HG02973 (cell line): ENCODE data around the gene SYCP2.
A peak's percentile ranks its signal among the peaks of the same experiment; 100 is the strongest.
"Not testable (repeated sequence)": the region's sequence is repeated elsewhere in the genome, so short reads cannot be mapped to it uniquely, and the experiment has no call there.

Experiments
- ATAC-seq: cut with Tn5 transposase; IDR thresholded peaks from one replicate; pipeline ENCODE4 v1.9.1; 2021; ENCODE audit warnings: moderate library complexity; ENCODE audit not compliant: unreplicated experiment

The SYCP2 gene

GRCh38 chr20:59933296-59933848, at the start of gene SYCP2:
Gene SYCP2 (minus strand): TSS chr20:59933637. CDS start chr20:59922413, 11,224 bp downstream.
- ATAC-seq, result peak; percentile 44

GRCh38 chr20:59983076-59983475, 49.6 kb upstream of the SYCP2 start:
- ATAC-seq, result no peak

- ATAC-seq, result no peak
Measured at GRCh38 chr20:59977086-59977485, 43.6 kb upstream of the SYCP2 start.

GRCh38 chr20:59976156-59976782, 42.8 kb upstream of the SYCP2 start:
- ATAC-seq, result no peak

- ATAC-seq, result no peak
Measured at GRCh38 chr20:59972037-59972801, 38.8 kb upstream of the SYCP2 start.

- ATAC-seq, result no peak
Measured at GRCh38 chr20:59971428-59971827, 38.0 kb upstream of the SYCP2 start.

GRCh38 chr20:59966428-59966827, 33.0 kb upstream of the SYCP2 start:
- ATAC-seq, result no peak

- ATAC-seq, result no peak
Measured at GRCh38 chr20:59962155-59962554, 28.7 kb upstream of the SYCP2 start.

- ATAC-seq, result no peak
Measured at GRCh38 chr20:59961423-59961822, 28.0 kb upstream of the SYCP2 start.

- no peak for ATAC-seq
Measured at GRCh38 chr20:59958626-59959025, 25.2 kb upstream of the SYCP2 start.

GRCh38 chr20:59958123-59958522, 24.7 kb upstream of the SYCP2 start, which contains the start of gene CDH26:
Gene CDH26 (plus strand): TSS chr20:59958423. CDS start chr20:59958727, 304 bp downstream.
- ATAC-seq, result no peak

GRCh38 chr20:59957568-59957967, 24.1 kb upstream of the SYCP2 start:
- ATAC-seq, result not testable (repeated sequence)

GRCh38 chr20:59955131-59955796, 21.8 kb upstream of the SYCP2 start:
- ATAC-seq, result no peak

- ATAC-seq, result no peak
Measured at GRCh38 chr20:59954718-59955117, 21.3 kb upstream of the SYCP2 start.

- ATAC-seq, result no peak
Measured at GRCh38 chr20:59949911-59950310, 16.5 kb upstream of the SYCP2 start.

GRCh38 chr20:59948828-59949720, 15.6 kb upstream of the SYCP2 start:
- ATAC-seq, result no peak

GRCh38 chr20:59948212-59948611, 14.8 kb upstream of the SYCP2 start:
- ATAC-seq, result no peak

- no peak for ATAC-seq
Measured at GRCh38 chr20:59947376-59947775, 13.9 kb upstream of the SYCP2 start.

GRCh38 chr20:59945731-59946130, 12.3 kb upstream of the SYCP2 start:
- no peak for ATAC-seq

GRCh38 chr20:59945175-59945574, 11.7 kb upstream of the SYCP2 start:
- ATAC-seq, result no peak

GRCh38 chr20:59944726-59945125, 11.3 kb upstream of the SYCP2 start:
- ATAC-seq, result no peak
